GM12891 (cell line): ENCODE data around the gene CEP104.

Source experiments
- POLR2AphosphoS5 ChIP-seq: IDR thresholded peaks from 2 replicates; pipeline ENCODE4 v1.6.1; 2011; ENCODE audit warnings: low read depth, low read length, control low read depth
- TAF1 ChIP-seq: IDR thresholded peaks from 2 replicates; pipeline ENCODE4 v1.6.1; 2011; ENCODE audit warnings: low read depth, low read length, control low read depth

DNA sequence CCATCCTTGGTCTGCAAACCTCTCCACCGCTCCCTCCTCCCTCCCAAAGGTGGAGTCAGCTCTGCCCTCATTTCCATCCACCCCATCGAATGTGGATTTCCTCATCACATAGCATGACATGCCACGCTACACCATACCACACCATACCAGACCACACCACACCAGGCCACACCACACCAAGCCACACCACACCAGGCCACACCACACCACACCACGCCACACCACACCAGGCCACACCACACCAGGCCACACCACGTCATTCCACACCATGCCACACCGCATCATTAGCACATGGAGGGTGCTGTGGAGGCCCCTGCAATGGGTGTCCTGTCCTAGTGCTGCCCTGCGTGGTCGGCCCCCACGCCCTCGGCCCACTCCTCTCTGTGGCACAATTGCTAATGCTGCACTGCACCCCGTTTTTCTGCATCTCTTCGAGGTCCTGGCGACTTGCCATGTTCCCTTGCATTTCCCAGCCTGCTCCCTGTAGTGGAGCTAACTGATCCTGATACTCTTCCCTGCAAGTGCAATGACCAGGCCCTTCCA lies 11.5 kb upstream of the CEP104 start:
- TF ChIP-seq POLR2AphosphoS5, result no peak
- TF ChIP-seq TAF1, result no peak
